SK-N-SH (cell line): Measurements from ENCODE around the gene SHISAL1. TPM values are rescaled to one million over a fixed set of nuclear protein-coding genes. Genes with fewer than 3 reads are reported as not detected.

Experiments
- CTCF ChIA-PET: fragments of 300-600, 350-600 bp; formaldehyde crosslinking; extraction: SDS; loops from one replicate; lab custom pipeline; 2021; lab: Yijun Ruan, JAX
- POLR2A ChIA-PET: fragments of 350-600 bp; sonication (Branson Sonifier 250); formaldehyde crosslinking; extraction: SDS; loops from one replicate; lab custom pipeline; 2020; ENCODE audit warnings: antibody characterized with exemption, inconsistent platforms; lab: Yijun Ruan, JAX
- DNase-seq: peaks from one replicate; pipeline ENCODE4 v3.0.0; 2012
- H2AFZ ChIP-seq: fragments of 200-600 bp; sonication (generic); 2 replicates; pipeline ENCODE4 v1.8.1; 2016; ENCODE audit warnings: antibody characterized with exemption, mild to moderate bottlenecking, low read depth
- H3F3A ChIP-seq: fragments of 200-600 bp; sonication (generic); replicated peaks from 2 replicates; pipeline ENCODE3; 2016; ENCODE audit warnings: antibody characterized with exemption, mild to moderate bottlenecking; ENCODE audit not compliant: insufficient read depth
- H3K27ac ChIP-seq, 2 experiments: fragments of 200-500 bp in 1 of 2; fragments of 200-600 bp in 1 of 2; sonication (Bioruptor generic) in 1 of 2; sonication (generic), shearing (Covaris generic) in 1 of 2; 2 replicates each; pipeline versions ENCODE4 v1.5.1 to v1.6.1; 2014 to 2016; ENCODE audit warnings: low read depth in 2 of 2, inconsistent platforms in 1 of 2, low read length in 1 of 2, mild to moderate bottlenecking in 1 of 2, mixed read lengths in 1 of 2
- H3K27me3 ChIP-seq: fragments of 200-600 bp; sonication (generic), shearing (Covaris generic); 2 replicates; pipeline ENCODE4 v1.6.1; 2016; ENCODE audit warnings: mixed run types; ENCODE audit not compliant: insufficient read depth
- H3K36me3 ChIP-seq, 2 experiments: fragments of 200-500 bp in 1 of 2; fragments of 200-600 bp in 1 of 2; sonication (Bioruptor generic) in 1 of 2; sonication (generic) in 1 of 2; replicated peaks in 1 of 2; 2 replicates each; pipeline versions ENCODE3 to v1.5.1; 2014 to 2016; ENCODE audit warnings: low read length in 1 of 2, mild to moderate bottlenecking in 1 of 2; ENCODE audit not compliant: insufficient read depth in 2 of 2, control insufficient read depth in 1 of 2
- H3K4me1 ChIP-seq, 2 experiments: fragments of 200-500 bp in 1 of 2; fragments of 200-600 bp in 1 of 2; sonication (Bioruptor generic) in 1 of 2; sonication (generic), shearing (Covaris generic) in 1 of 2; 2 replicates each; pipeline versions ENCODE4 v1.5.1 to v1.6.1; 2014 to 2016; ENCODE audit warnings: low read depth in 1 of 2, low read length in 1 of 2, mixed run types in 1 of 2; ENCODE audit not compliant: insufficient read depth in 2 of 2, control insufficient read depth in 1 of 2
- H3K4me2 ChIP-seq: fragments of 200-600 bp; sonication (generic), shearing (Covaris generic); 2 replicates; pipeline ENCODE4 v1.6.1; 2017; ENCODE audit warnings: mixed run types
- H3K4me3 ChIP-seq, 2 experiments: fragments of 200-500 bp in 1 of 2; fragments of 200-600 bp in 1 of 2; sonication (Bioruptor generic) in 1 of 2; sonication (generic), shearing (Covaris generic) in 1 of 2; 2 replicates each; pipeline versions ENCODE4 v1.5.1 to v1.8.1; 2014 to 2016; ENCODE audit warnings: low read depth in 2 of 2, inconsistent platforms in 1 of 2, low read length in 1 of 2, mild to moderate bottlenecking in 1 of 2, mixed read lengths in 1 of 2, moderate library complexity in 1 of 2
- H3K79me2 ChIP-seq: fragments of 200-600 bp; sonication (generic); 2 replicates; pipeline ENCODE4 v1.8.1; 2017; ENCODE audit warnings: mild to moderate bottlenecking; ENCODE audit not compliant: insufficient read depth
- H3K9ac ChIP-seq: fragments of 200-600 bp; sonication (generic); 2 replicates; pipeline ENCODE4 v1.6.1; 2017; ENCODE audit warnings: mixed run types
- H3K9me2 ChIP-seq: fragments of 200-600 bp; sonication (generic); 2 replicates; pipeline ENCODE4 v1.6.1; 2017; ENCODE audit warnings: mixed run types
- H3K9me3 ChIP-seq: fragments of 200-600 bp; sonication (generic); 2 replicates; pipeline ENCODE4 v1.6.1; 2017; ENCODE audit warnings: mixed run types, mild to moderate bottlenecking, moderate library complexity
- H4K20me1 ChIP-seq: fragments of 200-600 bp; sonication (generic); 2 replicates; pipeline ENCODE4 v1.6.1; 2017; ENCODE audit warnings: mild to moderate bottlenecking, mixed run types; ENCODE audit not compliant: insufficient read depth
- CHD2 ChIP-seq: fragments of 150-350 bp; IDR thresholded peaks from 2 replicates; pipeline ENCODE4 v1.6.1; 2018; ENCODE audit warnings: low read length; ENCODE audit not compliant: partially characterized antibody
- ELF1 ChIP-seq: IDR thresholded peaks from 2 replicates; pipeline ENCODE4 v1.4.0; 2012
- EP300 ChIP-seq, 2 experiments: IDR thresholded peaks; 2 replicates each; pipeline versions ENCODE4 v1.4.0 to v1.6.1; 2012; ENCODE audit warnings: borderline replicate concordance in 1 of 2, low read depth in 1 of 2, low read length in 1 of 2
- FOXJ3 ChIP-seq: sonication (generic); formaldehyde crosslinking; IDR thresholded peaks from 2 replicates; pipeline ENCODE4 v1.5.1; 2020; ENCODE audit warnings: mild to moderate bottlenecking, missing genetic modification reagents
- GATA2 ChIP-seq: sonication (generic); formaldehyde crosslinking; IDR thresholded peaks from 2 replicates; pipeline ENCODE4 v1.5.0; 2020; ENCODE audit warnings: mild to moderate bottlenecking, missing genetic modification reagents
- MEF2A ChIP-seq: IDR thresholded peaks from 2 replicates; pipeline ENCODE4 v1.4.0; 2012; ENCODE audit warnings: low read depth, borderline replicate concordance
- MXI1 ChIP-seq: IDR thresholded peaks from 2 replicates; pipeline ENCODE4 v1.6.1; 2012; ENCODE audit warnings: mild to moderate bottlenecking, low read depth, low read length, improper control_type of control experiment
- PBX3 ChIP-seq: IDR thresholded peaks from 2 replicates; pipeline ENCODE4; 2012
- POLR2AphosphoS5 ChIP-seq: IDR thresholded peaks from 2 replicates; pipeline ENCODE4 v1.6.1; 2012; ENCODE audit warnings: low read depth, low read length
- RAD21 ChIP-seq: IDR thresholded peaks from 2 replicates; pipeline ENCODE4 v1.6.1; 2012; ENCODE audit warnings: mild to moderate bottlenecking, low read length
- REST ChIP-seq: IDR thresholded peaks from 2 replicates; pipeline ENCODE4 v1.6.1; 2012; ENCODE audit warnings: mild to moderate bottlenecking, low read depth, low read length, moderate library complexity
- SIN3A ChIP-seq: IDR thresholded peaks from 2 replicates; pipeline ENCODE4 v1.6.1; 2012; ENCODE audit warnings: low read depth, mild to moderate bottlenecking, low read length, moderate library complexity, borderline replicate concordance
- TAF1 ChIP-seq: IDR thresholded peaks from 2 replicates; pipeline ENCODE4 v1.6.1; 2012; ENCODE audit warnings: low read depth, mild to moderate bottlenecking, low read length, moderate library complexity, borderline replicate concordance
- WGBS: methylation state at CpG from one replicate; pipeline ENCODE4 v1.1.6; 2017; ENCODE audit warnings: low lambda C conversion rate; 5-methylcytosine and 5-hydroxymethylcytosine counted together
- polyA plus RNA-seq, 3 experiments: library from polyadenylated mRNA; depleted of rRNA; stranded (reverse); fragments of >200 nt; gene quantifications; 2 replicates each; pipeline ENCODE4 v1.2.3, GENCODE V29; 2012
- TF ChIP-seq, protein P1 (sequence below): IDR thresholded peaks from 2 replicates; pipeline ENCODE4 v1.4.0; 2012; ENCODE audit warnings: low read depth, borderline replicate concordance

Gene SHISAL1
- polyA plus RNA-seq, 1 of the 3 experiments (the other 2 are of a cell fraction): 0.10 TPM

DNA sequence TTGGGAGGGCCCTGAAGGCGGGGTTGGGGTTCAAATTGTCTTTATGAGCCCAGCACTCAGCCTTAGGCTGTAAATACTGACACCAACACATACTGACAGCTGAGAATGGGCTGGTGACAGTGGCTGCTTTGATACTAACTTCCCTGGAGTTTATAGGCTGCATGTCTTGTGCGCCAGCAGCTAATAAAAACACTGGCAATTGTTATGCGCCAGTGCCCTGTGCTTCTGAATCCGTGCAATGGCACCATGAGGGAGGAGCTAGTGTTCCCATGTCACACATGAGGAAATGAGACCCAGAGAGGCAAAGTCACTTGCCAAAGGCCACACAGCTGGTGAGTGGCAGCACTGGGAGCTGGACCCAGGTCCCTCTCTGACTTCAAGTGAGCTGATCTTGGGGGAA lies 23.8 kb downstream of the SHISAL1 start:
- DNase-seq: no peak
- Histone ChIP-seq H3K4me3 (no peak overlapping the region), H3K79me2 (no peaks in the 10 kb centered on the region), H4K20me1 (no peaks in the 10 kb centered on the region), H3K9me2 (no peaks in the 10 kb centered on the region), H3K9me3 (no peaks in the 10 kb centered on the region), H3K27ac (no peak overlapping the region), H3K4me2 (no peak overlapping the region), H3K4me1 (no peaks in the 10 kb centered on the region; a peak in 1 of 4 replicates), H3K27me3 (no peaks in the 10 kb centered on the region), H3K36me3 (no peaks in the 10 kb centered on the region), H2AFZ (no peak overlapping the region), H3K9ac (no peak overlapping the region), H3F3A (no peaks in the 10 kb centered on the region)
- ChIA-PET POLR2A (no interaction called here), CTCF (no interaction called here)
- WGBS: 78% methylated on average over 4 of the region's 4 CpGs
- TF ChIP-seq ELF1 (no peak), CHD2 (no peak), REST (no peak), GATA2 (CRISPR knock-in tag) (no peak), TAF1 (no peak), SIN3A (no peak), MXI1 (no peak), RAD21 (no peak), EP300 (IDR thresholded peaks at IDR 0.05; ENCODE audit: borderline replicate concordance in 1 of 2, low read depth in 1 of 2, low read length in 1 of 2) (no peak), POLR2AphosphoS5 (no peak), PBX3 (no peak), FOXJ3 (no peak), MEF2A (no peak)
- TF ChIP-seq, protein P1, sequence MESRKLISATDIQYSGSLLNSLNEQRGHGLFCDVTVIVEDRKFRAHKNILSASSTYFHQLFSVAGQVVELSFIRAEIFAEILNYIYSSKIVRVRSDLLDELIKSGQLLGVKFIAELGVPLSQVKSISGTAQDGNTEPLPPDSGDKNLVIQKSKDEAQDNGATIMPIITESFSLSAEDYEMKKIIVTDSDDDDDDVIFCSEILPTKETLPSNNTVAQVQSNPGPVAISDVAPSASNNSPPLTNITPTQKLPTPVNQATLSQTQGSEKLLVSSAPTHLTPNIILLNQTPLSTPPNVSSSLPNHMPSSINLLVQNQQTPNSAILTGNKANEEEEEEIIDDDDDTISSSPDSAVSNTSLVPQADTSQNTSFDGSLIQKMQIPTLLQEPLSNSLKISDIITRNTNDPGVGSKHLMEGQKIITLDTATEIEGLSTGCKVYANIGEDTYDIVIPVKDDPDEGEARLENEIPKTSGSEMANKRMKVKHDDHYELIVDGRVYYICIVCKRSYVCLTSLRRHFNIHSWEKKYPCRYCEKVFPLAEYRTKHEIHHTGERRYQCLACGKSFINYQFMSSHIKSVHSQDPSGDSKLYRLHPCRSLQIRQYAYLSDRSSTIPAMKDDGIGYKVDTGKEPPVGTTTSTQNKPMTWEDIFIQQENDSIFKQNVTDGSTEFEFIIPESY: no peak
